NCI-H526 (cell line): ENCODE results near the gene DYDC2.
A peak's percentile ranks its signal among the peaks of the same experiment; 100 is the strongest.

Experiments used
- DNase-seq, 2 experiments: peaks; one replicate each; lab custom pipeline; 2025; lab: John Stamatoyannopoulos, UW

Gene DYDC2

GRCh38 chr10:80371467-80371866 is 14.9 kb downstream of the DYDC2 start:
- DNase-seq, result no peak

DNA sequence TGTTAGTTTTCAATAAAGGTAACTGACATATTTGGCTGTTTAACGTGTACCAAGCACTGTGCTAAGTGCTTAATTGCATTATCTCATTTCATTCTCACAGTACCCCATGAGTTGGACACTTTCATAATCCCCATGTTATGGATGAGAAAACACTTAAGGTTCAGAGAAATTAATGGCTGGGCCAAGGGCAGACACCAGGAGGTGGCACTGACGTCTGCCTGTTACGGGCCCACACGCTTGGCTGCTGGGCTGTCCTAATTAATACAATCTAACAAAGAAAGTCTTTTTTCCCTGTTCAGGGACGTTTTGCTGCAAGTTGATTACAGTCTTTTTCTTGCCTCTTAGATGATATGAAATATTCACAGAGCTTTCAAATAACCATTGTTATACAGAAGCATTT is 16.1 kb downstream of the DYDC2 start:
- no peak for DNase-seq

DNA sequence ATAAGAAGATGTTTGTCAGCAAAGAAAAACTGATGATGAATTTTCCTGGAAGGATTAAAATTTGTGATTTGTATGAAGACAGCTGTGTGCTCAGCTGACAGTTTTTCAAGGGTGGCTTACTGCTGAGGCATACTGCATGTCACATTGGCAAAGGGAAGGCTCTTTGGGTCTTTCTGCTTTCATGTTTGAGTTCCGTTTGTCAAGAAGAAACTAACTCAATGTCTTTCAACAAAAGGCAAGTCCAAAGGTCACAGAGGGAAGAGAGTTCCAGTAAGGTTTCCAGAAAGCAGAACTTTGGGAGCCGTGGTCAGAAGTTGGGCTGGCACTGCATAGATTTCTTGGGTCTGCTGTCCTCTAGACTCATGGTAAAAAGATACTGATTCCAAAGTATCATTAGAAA is 16.9 kb downstream of the DYDC2 start:
- no peak for DNase-seq

- DNase-seq, result no peak
These were observed 23.1 kb downstream of the DYDC2 start for GRCh38 chr10:80379701-80380100.

GRCh38 chr10:80380185-80380584 is 23.6 kb downstream of the DYDC2 start:
- no peak for DNase-seq

DNA sequence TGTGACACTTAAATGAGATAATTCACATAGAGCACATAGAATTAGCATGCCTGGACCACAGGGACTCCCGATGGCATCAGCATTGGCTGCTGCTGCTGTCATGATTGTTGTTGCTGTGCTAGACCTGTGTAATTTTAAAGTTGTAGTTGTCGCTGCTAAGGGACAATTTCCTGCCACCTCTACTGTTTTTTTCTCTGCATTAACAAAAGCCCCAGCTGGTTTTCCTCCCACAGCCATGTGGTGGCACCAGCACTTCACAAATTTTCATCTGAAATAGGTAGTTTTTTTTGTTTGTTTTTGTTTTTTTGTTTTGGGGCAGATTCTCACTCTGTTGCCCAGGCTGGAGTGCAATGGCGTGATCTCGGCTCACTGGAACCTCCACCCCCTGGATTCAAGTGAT is 26.4 kb downstream of the DYDC2 start:
- DNase-seq, result peak in 1 of 2 experiments; percentile 17

GRCh38 chr10:80390740-80391139 is 34.2 kb downstream of the DYDC2 start:
- DNase-seq, result no peak

DNA sequence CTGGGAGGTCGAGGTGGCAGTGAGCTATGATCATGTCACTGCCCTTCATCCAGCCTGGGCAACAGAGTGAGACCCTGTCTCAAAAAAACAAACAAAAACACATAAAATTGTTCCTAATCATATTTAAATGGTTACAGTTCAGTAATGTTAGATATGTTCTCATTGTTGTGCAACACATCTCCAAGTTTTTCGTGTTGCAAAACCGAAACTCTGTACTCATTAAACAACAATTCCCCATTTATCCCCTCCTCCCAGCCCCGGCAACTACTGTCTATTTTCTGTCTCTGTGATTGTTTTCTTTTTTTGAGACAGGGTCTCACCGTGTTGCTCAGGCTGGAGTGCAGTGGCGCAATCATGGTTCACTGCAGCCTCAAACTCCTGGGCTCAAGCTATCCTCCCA is 35.7 kb downstream of the DYDC2 start:
- no peak for DNase-seq

DNA sequence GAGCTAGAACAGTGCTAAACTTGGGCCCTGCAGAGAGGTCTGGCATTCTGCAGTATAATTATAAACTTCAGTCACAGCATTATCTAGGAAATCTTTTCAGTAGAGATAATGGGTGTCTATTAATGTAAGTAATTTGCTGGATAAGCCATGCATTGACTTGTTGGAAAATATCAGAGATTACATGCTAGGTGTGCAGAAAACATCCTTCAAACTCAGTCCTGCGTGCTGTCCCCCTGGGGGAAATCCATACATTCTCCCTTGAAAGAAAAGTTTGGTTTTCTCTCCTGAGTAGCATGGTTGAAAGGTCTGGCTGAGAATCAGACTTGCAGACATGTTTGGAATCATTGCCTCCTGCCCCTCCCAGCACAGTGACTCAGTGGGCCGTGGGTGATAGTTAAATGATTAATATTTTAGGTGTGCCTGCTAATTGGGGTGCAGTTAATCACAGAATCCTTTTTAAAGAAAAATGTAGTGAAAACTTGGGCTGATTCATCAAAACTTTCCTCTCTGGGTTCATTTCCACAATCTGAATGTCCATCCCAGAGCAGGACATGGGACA is 37.9 kb downstream of the DYDC2 start:
- no peak for DNase-seq

DNA sequence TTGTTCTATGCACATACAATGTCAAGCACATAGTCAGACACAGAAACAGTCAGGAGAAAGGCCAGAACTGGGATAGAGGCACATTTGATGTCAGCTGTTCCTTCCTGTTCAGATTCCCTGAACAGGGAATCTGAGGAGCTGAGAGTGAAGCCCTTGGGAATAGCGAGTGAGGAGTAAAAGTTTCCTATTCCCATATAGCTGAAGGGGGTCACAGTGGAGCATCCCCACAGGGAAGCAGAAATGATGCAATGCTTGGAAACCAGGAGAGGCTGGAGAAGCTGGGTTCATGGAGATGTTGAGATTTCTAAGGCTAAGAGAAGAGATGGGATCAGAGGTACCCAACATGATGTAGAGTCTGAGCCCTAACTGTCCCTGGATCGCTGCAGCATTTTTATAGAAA is 40.4 kb downstream of the DYDC2 start:
- no peak for DNase-seq

- no peak for DNase-seq
These were observed 43.7 kb downstream of the DYDC2 start for GRCh38 chr10:80400136-80400804.

GRCh38 chr10:80405035-80405434 is 48.5 kb downstream of the DYDC2 start:
- no peak for DNase-seq

GRCh38 chr10:80405626-80406025 is 49.0 kb downstream of the DYDC2 start:
- DNase-seq, result no peak

GRCh38 chr10:80406204-80406603 is 49.6 kb downstream of the DYDC2 start:
- DNase-seq, result no peak

DNA sequence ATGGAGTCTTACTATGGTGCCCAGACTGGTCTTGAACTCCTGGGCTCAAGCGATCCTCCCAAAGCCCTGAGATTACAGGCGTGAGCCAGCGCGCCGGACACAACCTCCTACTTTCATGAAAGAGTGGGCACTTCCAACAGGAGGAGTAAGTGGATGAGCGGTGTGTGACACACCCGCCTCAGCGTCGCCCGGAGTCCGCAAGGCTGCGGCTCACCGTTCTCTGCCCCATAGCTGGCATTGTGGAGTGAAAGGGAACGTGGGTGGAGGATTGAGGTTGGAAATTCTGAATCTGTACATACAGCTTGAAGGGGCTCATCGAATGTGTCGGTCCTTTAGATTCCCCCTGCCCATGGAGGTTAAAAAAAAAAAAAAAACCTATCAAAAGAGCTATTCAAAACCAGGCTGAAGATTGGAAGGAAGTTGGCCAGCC is 51.2 kb downstream of the DYDC2 start:
- peak in 1 of 2 experiments; percentile 68 for DNase-seq

DNA sequence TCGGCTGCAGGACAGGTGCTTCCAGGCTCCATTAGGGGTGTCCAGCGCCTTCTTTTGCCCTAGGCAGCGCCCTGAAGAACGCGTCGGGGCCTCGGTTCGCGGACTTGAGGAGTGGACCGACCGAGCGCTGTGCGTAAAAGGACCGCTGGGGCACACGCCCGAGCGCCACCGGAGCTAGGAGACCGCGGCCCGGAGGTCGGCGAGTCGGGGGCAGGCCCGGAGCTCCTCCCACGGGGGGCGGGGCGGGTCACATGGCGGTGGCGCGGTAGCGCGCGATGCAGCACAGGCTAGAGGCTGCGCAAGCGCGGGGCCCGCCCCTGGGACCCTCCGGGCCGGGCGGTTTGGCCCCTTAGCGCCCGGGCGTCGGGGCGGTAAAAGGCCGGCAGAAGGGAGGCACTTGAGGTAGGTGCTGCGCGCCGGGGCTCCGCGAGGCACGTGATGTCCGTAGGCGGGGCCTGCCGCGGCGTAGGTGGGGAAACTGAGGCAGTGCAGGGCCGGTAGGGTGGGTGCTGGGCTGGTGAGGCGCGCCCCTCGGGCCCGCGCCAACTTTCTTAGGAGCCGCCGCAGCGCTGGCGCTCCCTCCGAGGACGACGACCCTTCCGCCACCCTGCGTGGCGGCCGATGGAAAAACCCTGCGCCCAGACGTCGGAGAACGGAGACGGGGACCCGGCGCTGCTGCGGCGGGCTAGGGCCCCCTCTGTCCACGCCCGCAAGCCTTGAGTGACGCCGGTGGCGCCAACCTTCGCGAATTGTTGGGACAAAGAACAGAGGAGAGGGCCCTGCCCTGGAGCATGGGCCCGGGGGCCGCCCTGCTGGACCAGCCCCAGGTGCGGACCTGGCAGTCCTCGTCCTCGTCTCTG is 51.9 kb downstream of the DYDC2 start, which contains the start of gene PRXL2A:
TSS of gene PRXL2A (plus strand) at position 310 of the 860 bp plus-strand sequence. CDS start 11,917 bp downstream, outside the sequence.
- DNase-seq, result peak; percentile 52 to 88

DNA sequence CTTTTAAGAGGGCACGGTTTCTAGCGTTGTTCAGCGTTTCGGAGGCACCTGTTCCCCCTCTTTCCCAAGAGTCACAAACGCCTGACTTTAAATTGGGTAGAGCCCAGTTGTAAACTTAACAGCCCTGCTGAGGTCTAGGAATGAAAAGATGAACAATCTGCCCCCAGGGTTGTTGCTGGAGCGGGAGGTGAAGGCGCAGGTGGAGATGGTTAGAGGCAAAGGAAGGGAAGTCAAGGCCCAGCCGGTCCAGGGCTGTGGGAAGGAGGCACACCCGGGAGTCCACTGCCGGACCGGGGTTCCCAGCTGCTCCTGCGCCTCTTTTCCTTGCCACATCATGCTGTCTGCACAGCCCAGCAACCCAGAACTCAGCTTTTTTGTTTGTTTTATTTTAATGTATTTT is 52.5 kb downstream of the DYDC2 start:
- peak in 1 of 2 experiments; percentile 33 for DNase-seq

- no peak for DNase-seq
These were observed 53.5 kb downstream of the DYDC2 start for GRCh38 chr10:80410122-80410521.

DNA sequence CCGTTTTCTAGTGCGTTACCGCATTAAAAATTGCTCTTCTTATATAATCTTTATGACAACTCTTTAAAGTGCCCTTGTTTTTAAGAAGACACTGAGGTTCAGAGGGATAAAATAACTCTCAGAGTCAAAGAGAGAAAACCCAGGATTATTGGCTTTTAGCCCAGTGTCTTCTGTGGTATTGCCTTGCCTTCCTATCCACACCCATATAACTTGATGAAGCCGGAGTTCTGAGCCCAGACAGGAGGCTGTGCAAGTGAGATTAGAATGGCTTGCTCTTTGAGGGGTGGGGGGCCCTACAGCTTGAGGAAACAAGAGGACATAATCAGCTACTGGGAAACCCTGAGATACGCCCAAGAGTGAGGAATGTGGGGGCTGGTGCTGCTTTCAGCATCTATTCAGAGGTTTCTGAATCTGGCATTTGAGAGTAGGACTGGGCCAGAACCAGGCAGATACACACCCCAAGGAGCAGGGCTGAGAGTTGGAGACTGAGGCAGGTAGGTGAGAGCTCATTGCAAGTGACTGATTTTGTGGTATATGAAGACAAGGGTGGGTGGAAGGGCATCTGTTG is 54.1 kb downstream of the DYDC2 start:
- no peak for DNase-seq

GRCh38 chr10:80411267-80411668 is 54.7 kb downstream of the DYDC2 start:
- no peak for DNase-seq

DNA sequence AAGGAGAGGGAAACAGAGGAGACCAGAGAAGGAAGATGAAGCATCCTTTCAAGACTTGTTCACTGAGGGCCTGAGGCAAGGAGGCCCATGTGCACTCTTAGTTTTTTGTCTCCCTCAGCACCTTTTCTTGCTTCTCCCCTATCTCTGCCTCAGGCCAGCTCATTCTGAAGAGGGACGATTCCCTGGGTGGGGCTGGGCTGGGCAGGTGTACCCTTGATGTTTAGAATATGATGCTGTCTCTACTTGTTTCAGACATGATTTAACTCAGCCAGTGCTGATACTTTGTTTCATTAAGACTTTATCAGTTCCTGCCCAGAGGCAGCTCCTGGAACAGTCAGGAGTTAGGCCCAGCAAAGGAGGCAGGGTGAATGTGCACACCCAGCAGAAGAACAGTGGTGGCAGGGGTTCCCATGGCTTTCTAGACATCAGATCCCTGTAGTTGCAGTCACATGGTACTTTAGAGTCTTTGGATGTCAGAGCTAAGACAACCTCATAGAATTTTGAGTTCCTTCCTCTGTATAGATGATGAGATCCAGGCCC is 55.2 kb downstream of the DYDC2 start:
- no peak for DNase-seq

GRCh38 chr10:80412486-80412885 is 55.9 kb downstream of the DYDC2 start:
- no peak for DNase-seq
